Dendritic cell treated with granulocyte-macrophage colony-stimulating factor and Interleukin-4, amounts not matched to agents 40 ng/mL and 50 ng/mL, for 4 days (primary cell): ENCODE results near the gene LAMA2.

Source experiments
- H3K27ac Mint-ChIP-seq: one replicate; pipeline ENCODE4 v1.8.0; 2022; ENCODE audit warnings: mild to moderate bottlenecking, mixed read lengths
- H3K27me3 Mint-ChIP-seq: one replicate; pipeline ENCODE4 v1.8.0; 2022; ENCODE audit warnings: mild to moderate bottlenecking, mixed read lengths
- H3K36me3 Mint-ChIP-seq: one replicate; pipeline ENCODE4 v1.8.0; 2022; ENCODE audit warnings: low read depth, mixed read lengths
- H3K4me1 Mint-ChIP-seq: one replicate; pipeline ENCODE4 v1.8.0; 2022; ENCODE audit warnings: low read depth, mixed read lengths
- H3K4me3 Mint-ChIP-seq: one replicate; pipeline ENCODE4 v1.8.0; 2022; ENCODE audit warnings: mild to moderate bottlenecking, moderate library complexity, mixed read lengths
- H3K9me3 Mint-ChIP-seq: one replicate; pipeline ENCODE4 v1.8.0; 2022; ENCODE audit warnings: mixed read lengths
- intact Hi-C: fragments of 100-400 bp; cut with micrococcal nuclease; formaldehyde crosslinking; loops from one replicate; pipeline ENCODE4 v1.15.0; 2022

LAMA2 gene

GRCh38 chr6:129207832-129208231 is 324.9 kb downstream of the LAMA2 start:
- H3K27ac Mint-ChIP-seq = no peak overlapping the region
- intact Hi-C loops = no loop called here
- H3K9me3 Mint-ChIP-seq = no peaks in the 10 kb centered on the region
- H3K4me3 Mint-ChIP-seq = no peak overlapping the region
- H3K36me3 Mint-ChIP-seq = no peaks in the 10 kb centered on the region
- H3K4me1 Mint-ChIP-seq = no peaks in the 10 kb centered on the region
- H3K27me3 Mint-ChIP-seq = no peaks in the 10 kb centered on the region

- Mint-ChIP-seq H3K4me1 (no peaks in the 10 kb centered on the region), H3K27me3 (no peaks in the 10 kb centered on the region), H3K4me3 (no peak overlapping the region), H3K9me3 (no peaks in the 10 kb centered on the region), H3K36me3 (no peaks in the 10 kb centered on the region), H3K27ac (no peak overlapping the region)
- intact Hi-C loops = no loop called here
Measured at GRCh38 chr6:129208415-129209034, 325.6 kb downstream of the LAMA2 start.

- intact Hi-C loops = no loop called here
- H3K27ac Mint-ChIP-seq = no peak overlapping the region
- no peak overlapping the region for H3K4me3 Mint-ChIP-seq
- no peaks in the 10 kb centered on the region for H3K9me3 Mint-ChIP-seq
- no peaks in the 10 kb centered on the region for H3K4me1 Mint-ChIP-seq
- no peaks in the 10 kb centered on the region for H3K36me3 Mint-ChIP-seq
- H3K27me3 Mint-ChIP-seq = no peaks in the 10 kb centered on the region
Measured at GRCh38 chr6:129209355-129209754, 326.4 kb downstream of the LAMA2 start.

GRCh38 chr6:129210684-129211083 is 327.7 kb downstream of the LAMA2 start:
- Mint-ChIP-seq H3K4me3 (no peak overlapping the region), H3K27me3 (no peaks in the 10 kb centered on the region), H3K9me3 (no peaks in the 10 kb centered on the region), H3K36me3 (no peaks in the 10 kb centered on the region), H3K27ac (no peak overlapping the region), H3K4me1 (no peaks in the 10 kb centered on the region)
- intact Hi-C loops = no loop called here

GRCh38 chr6:129211626-129212025 is 328.7 kb downstream of the LAMA2 start:
- Mint-ChIP-seq H3K27me3 (no peaks in the 10 kb centered on the region), H3K9me3 (no peaks in the 10 kb centered on the region), H3K4me3 (no peak overlapping the region), H3K27ac (no peak overlapping the region), H3K4me1 (no peaks in the 10 kb centered on the region), H3K36me3 (no peaks in the 10 kb centered on the region)
- intact Hi-C loops = no loop called here

GRCh38 chr6:129212081-129212480 is 329.1 kb downstream of the LAMA2 start:
- Mint-ChIP-seq H3K4me1 (no peaks in the 10 kb centered on the region), H3K27ac (no peak overlapping the region), H3K36me3 (no peaks in the 10 kb centered on the region), H3K4me3 (no peak overlapping the region), H3K9me3 (no peaks in the 10 kb centered on the region), H3K27me3 (no peaks in the 10 kb centered on the region)
- intact Hi-C loops = no loop called here

- H3K4me3 Mint-ChIP-seq = no peak overlapping the region
- no peaks in the 10 kb centered on the region for H3K36me3 Mint-ChIP-seq
- no peak overlapping the region for H3K27ac Mint-ChIP-seq
- H3K27me3 Mint-ChIP-seq = no peaks in the 10 kb centered on the region
- no peaks in the 10 kb centered on the region for H3K4me1 Mint-ChIP-seq
- H3K9me3 Mint-ChIP-seq = no peaks in the 10 kb centered on the region
- intact Hi-C loops = no loop called here
Measured at GRCh38 chr6:129215246-129215645, 332.3 kb downstream of the LAMA2 start.

GRCh38 chr6:129215916-129216520 is 333.1 kb downstream of the LAMA2 start:
- no peaks in the 10 kb centered on the region for H3K36me3 Mint-ChIP-seq
- no peak overlapping the region for H3K27ac Mint-ChIP-seq
- H3K27me3 Mint-ChIP-seq = no peaks in the 10 kb centered on the region
- no peaks in the 10 kb centered on the region for H3K4me1 Mint-ChIP-seq
- intact Hi-C loops = no loop called here
- H3K9me3 Mint-ChIP-seq = no peaks in the 10 kb centered on the region
- no peak overlapping the region for H3K4me3 Mint-ChIP-seq

GRCh38 chr6:129217701-129218100 is 334.8 kb downstream of the LAMA2 start:
- H3K27me3 Mint-ChIP-seq = no peaks in the 10 kb centered on the region
- no peak overlapping the region for H3K4me3 Mint-ChIP-seq
- intact Hi-C loops = no loop called here
- H3K27ac Mint-ChIP-seq = no peak overlapping the region
- no peaks in the 10 kb centered on the region for H3K36me3 Mint-ChIP-seq
- H3K9me3 Mint-ChIP-seq = peaks cover under 1% of the 10 kb centered on the region
- no peaks in the 10 kb centered on the region for H3K4me1 Mint-ChIP-seq

GRCh38 chr6:129233458-129234134 is 350.7 kb downstream of the LAMA2 start:
- Mint-ChIP-seq H3K9me3 (peaks cover 9% of the 10 kb centered on the region), H3K27me3 (no peaks in the 10 kb centered on the region), H3K4me3 (no peak overlapping the region), H3K4me1 (no peaks in the 10 kb centered on the region), H3K36me3 (no peaks in the 10 kb centered on the region), H3K27ac (no peak overlapping the region)
- intact Hi-C loops = no loop called here

- Mint-ChIP-seq H3K4me3 (no peak overlapping the region), H3K4me1 (no peaks in the 10 kb centered on the region), H3K27me3 (no peaks in the 10 kb centered on the region), H3K36me3 (no peaks in the 10 kb centered on the region), H3K9me3 (no peaks in the 10 kb centered on the region), H3K27ac (no peak overlapping the region)
- intact Hi-C loops = no loop called here
Measured at GRCh38 chr6:129235167-129236000, 352.4 kb downstream of the LAMA2 start.

GRCh38 chr6:129236001-129236517 is 353.1 kb downstream of the LAMA2 start:
- intact Hi-C loops = no loop called here
- Mint-ChIP-seq H3K36me3 (no peaks in the 10 kb centered on the region), H3K9me3 (no peaks in the 10 kb centered on the region), H3K4me3 (no peak overlapping the region), H3K27ac (no peak overlapping the region), H3K4me1 (no peaks in the 10 kb centered on the region), H3K27me3 (no peaks in the 10 kb centered on the region)

- no peaks in the 10 kb centered on the region for H3K9me3 Mint-ChIP-seq
- H3K4me1 Mint-ChIP-seq = no peaks in the 10 kb centered on the region
- no peak overlapping the region for H3K4me3 Mint-ChIP-seq
- intact Hi-C loops = no loop called here
- no peak overlapping the region for H3K27ac Mint-ChIP-seq
- H3K36me3 Mint-ChIP-seq = no peaks in the 10 kb centered on the region
- no peaks in the 10 kb centered on the region for H3K27me3 Mint-ChIP-seq
Measured at GRCh38 chr6:129238991-129239390, 356.1 kb downstream of the LAMA2 start.
